Mammary epithelial cell (primary cell): ENCODE results near the gene LSP1.
"Not testable (repeated sequence)": the region's sequence is repeated elsewhere in the genome, so short reads cannot be mapped to it uniquely, and the experiment has no call there.

Experiments
- CTCF ChIP-seq, 2 donors: IDR thresholded peaks in 1 of 2; conservative IDR thresholded peaks in 1 of 2; 2 replicates each; pipeline ENCODE4 v1.5.1; 2011 to 2012; ENCODE audit warnings: inconsistent platforms in 2 of 2, low read length in 2 of 2, mild to moderate bottlenecking in 2 of 2, control low read depth in 1 of 2, low read depth in 1 of 2; ENCODE audit not compliant: insufficient read depth in 1 of 2; ENCODE audit errors: extremely low read depth in 1 of 2
- EZH2 ChIP-seq: IDR thresholded peaks from 2 replicates; pipeline ENCODE4 v1.6.1; 2012; ENCODE audit warnings: low read length, inconsistent platforms, borderline replicate concordance

DNA sequence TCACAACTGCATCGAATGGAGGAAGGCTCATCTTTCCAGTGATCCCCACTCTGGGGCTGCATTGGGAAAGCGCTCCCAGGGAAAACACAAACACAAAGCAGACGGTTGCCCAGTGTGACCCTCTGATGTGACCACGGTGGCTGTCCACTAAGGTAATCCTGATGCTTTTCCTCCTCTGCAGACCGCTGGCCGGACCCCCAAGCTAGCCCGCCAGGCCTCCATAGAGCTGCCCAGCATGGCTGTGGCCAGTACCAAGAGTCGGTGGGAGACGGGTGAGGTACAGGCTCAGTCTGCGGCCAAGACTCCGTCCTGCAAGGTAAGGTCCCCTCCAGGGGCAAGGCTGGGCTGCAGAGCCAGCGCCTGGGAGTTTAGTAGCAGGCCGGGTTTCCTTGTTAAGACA, 33.7 kb downstream of the LSP1 start:
- TF ChIP-seq CTCF (conservative IDR thresholded peaks at IDR 0.05 in 1 of 2, IDR thresholded peaks at IDR 0.05 in 1 of 2; ENCODE audit: extremely low read depth in 1 of 2, insufficient read depth in 1 of 2, low read depth in 1 of 2, low read length in 2 of 2); EZH2: not testable (repeated sequence)
